ENCODE measurements around the gene GPRIN3. TPM values are rescaled to one million over a fixed set of nuclear protein-coding genes. Genes with fewer than 3 reads are reported as not detected.

The GPRIN3 gene
- total RNA-seq, 1 experiment from 2014 or later: 0.39 TPM

GRCh38 chr4:89283226-89284009 is 24.2 kb downstream of the GPRIN3 start:
- Histone ChIP-seq H3K9ac (ENCODE audit: low read length) (no peak overlapping the region), H3K4me3 (replicated peaks in 1 of 2; ENCODE audit: low read depth in 1 of 2, low read length in 2 of 2) (no peak overlapping the region), H4K20me1 (ENCODE audit: insufficient read depth) (no peaks in the 10 kb centered on the region), H3K27ac (ENCODE audit: low read depth, low read length) (no peak overlapping the region), H3K36me3 (ENCODE audit: control insufficient read depth in 1 of 2, insufficient read depth in 2 of 2, low read length in 2 of 2) (no peaks in the 10 kb centered on the region), H3K4me1 (ENCODE audit: control insufficient read depth in 1 of 2, insufficient read depth in 2 of 2, low read length in 2 of 2) (peaks cover 0 to 6% of the 10 kb centered on the region in 2 experiments; a peak in 2 of 4 replicates), H3K9me3 (ENCODE audit: control insufficient read depth in 1 of 2, insufficient read depth in 1 of 2, low read depth in 1 of 2, low read length in 2 of 2) (no peaks in the 10 kb centered on the region), H3K4me2 (ENCODE audit: low read length) (no peak overlapping the region), H3K27me3 (ENCODE audit: insufficient read depth, low read length) (no peaks in the 10 kb centered on the region), H3K79me2 (ENCODE audit: insufficient read depth, low read length) (no peaks in the 10 kb centered on the region), H2AFZ (ENCODE audit: low read depth, low read length, poor library complexity, severe bottlenecking) (no peak overlapping the region), H3K9me2 (ENCODE audit: insufficient read depth) (no peaks in the 10 kb centered on the region)
- ChIA-PET RAD21 (ENCODE audit: low non-redundant PET in 1 of 2, low total read pairs in 2 of 2, uncharacterized antibody in 2 of 2, unreplicated experiment in 2 of 2) (no interaction called here), CTCF (no interaction called here), POLR2A (no interaction called here)
- no TSS peak for BruUV-seq (replicated peaks)
- TF ChIP-seq FOSL1 (IDR thresholded peaks at IDR 0.05; ENCODE audit: low read depth): 0 out of 2 replicates have a peak, but pooled peaks have one; percentile 11
- no peak for TF ChIP-seq SIN3A (IDR thresholded peaks at IDR 0.05; ENCODE audit: low read depth)
- TF ChIP-seq SP1 (IDR thresholded peaks at IDR 0.05; ENCODE audit: low read depth): no peak
- TF ChIP-seq CEBPB (IDR thresholded peaks at IDR 0.05; ENCODE audit: low read depth): peak; percentile 73
- intact Hi-C loops (cut with micrococcal nuclease): no loop called here
- no peak for ATAC-seq
- DNase-seq (ENCODE audit: low read depth, low spot score): no peak

DNA sequence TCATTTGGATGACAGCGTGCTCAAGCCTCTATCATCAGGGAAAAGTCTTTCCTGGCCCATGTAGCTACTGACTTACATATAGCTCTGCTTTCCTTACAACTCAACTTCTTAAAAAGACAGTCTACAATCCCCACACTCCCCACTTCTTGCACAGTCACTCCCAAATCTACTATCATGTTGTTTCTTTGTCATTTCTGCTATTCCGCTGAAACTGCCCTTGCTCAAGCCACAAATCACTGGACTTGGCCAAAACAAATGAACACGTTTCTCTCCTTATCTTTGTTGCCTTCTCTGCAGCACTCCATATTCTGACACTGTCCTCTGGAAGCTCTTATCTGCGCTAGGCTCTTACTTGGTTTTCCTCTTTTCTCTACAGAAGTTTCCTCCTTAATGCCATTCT is 28.2 kb downstream of the GPRIN3 start:
- no peak for TF ChIP-seq JUND (IDR thresholded peaks at IDR 0.05)
- no peak for TF ChIP-seq FOSL1 (IDR thresholded peaks at IDR 0.05; ENCODE audit: low read depth)
- no peak for TF ChIP-seq ELF1 (IDR thresholded peaks at IDR 0.05; ENCODE audit: borderline replicate concordance, low read depth)
- TF ChIP-seq, protein P1, sequence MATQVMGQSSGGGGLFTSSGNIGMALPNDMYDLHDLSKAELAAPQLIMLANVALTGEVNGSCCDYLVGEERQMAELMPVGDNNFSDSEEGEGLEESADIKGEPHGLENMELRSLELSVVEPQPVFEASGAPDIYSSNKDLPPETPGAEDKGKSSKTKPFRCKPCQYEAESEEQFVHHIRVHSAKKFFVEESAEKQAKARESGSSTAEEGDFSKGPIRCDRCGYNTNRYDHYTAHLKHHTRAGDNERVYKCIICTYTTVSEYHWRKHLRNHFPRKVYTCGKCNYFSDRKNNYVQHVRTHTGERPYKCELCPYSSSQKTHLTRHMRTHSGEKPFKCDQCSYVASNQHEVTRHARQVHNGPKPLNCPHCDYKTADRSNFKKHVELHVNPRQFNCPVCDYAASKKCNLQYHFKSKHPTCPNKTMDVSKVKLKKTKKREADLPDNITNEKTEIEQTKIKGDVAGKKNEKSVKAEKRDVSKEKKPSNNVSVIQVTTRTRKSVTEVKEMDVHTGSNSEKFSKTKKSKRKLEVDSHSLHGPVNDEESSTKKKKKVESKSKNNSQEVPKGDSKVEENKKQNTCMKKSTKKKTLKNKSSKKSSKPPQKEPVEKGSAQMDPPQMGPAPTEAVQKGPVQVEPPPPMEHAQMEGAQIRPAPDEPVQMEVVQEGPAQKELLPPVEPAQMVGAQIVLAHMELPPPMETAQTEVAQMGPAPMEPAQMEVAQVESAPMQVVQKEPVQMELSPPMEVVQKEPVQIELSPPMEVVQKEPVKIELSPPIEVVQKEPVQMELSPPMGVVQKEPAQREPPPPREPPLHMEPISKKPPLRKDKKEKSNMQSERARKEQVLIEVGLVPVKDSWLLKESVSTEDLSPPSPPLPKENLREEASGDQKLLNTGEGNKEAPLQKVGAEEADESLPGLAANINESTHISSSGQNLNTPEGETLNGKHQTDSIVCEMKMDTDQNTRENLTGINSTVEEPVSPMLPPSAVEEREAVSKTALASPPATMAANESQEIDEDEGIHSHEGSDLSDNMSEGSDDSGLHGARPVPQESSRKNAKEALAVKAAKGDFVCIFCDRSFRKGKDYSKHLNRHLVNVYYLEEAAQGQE (IDR thresholded peaks at IDR 0.05; ENCODE audit: low read depth): no peak
- no peak for TF ChIP-seq POLR2A (IDR thresholded peaks at IDR 0.05; ENCODE audit: borderline replicate concordance, extremely low read depth, insufficient read depth, insufficient read length)
- TF ChIP-seq MAX (IDR thresholded peaks at IDR 0.05): no peak
- no peak for TF ChIP-seq POLR2AphosphoS5 (IDR thresholded peaks at IDR 0.05; ENCODE audit: low read depth, low read length)
- TF ChIP-seq, protein P2, sequence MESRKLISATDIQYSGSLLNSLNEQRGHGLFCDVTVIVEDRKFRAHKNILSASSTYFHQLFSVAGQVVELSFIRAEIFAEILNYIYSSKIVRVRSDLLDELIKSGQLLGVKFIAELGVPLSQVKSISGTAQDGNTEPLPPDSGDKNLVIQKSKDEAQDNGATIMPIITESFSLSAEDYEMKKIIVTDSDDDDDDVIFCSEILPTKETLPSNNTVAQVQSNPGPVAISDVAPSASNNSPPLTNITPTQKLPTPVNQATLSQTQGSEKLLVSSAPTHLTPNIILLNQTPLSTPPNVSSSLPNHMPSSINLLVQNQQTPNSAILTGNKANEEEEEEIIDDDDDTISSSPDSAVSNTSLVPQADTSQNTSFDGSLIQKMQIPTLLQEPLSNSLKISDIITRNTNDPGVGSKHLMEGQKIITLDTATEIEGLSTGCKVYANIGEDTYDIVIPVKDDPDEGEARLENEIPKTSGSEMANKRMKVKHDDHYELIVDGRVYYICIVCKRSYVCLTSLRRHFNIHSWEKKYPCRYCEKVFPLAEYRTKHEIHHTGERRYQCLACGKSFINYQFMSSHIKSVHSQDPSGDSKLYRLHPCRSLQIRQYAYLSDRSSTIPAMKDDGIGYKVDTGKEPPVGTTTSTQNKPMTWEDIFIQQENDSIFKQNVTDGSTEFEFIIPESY (IDR thresholded peaks at IDR 0.05; ENCODE audit: extremely low read depth, insufficient replicate concordance, low read length): no peak
- TF ChIP-seq EZH2phosphoT487 (IDR thresholded peaks at IDR 0.05; ENCODE audit: borderline replicate concordance): no peak
- DNase-seq (ENCODE audit: low read depth, low spot score) (no peak), ATAC-seq (no peak)
- no peaks in the 10 kb centered on the region for H3K9me2 ChIP-seq (ENCODE audit: insufficient read depth)
- H3K27me3 ChIP-seq (ENCODE audit: insufficient read depth, low read length): no peaks in the 10 kb centered on the region
- H3K4me2 ChIP-seq (ENCODE audit: low read length): no peak overlapping the region
- H3K4me3 ChIP-seq (replicated peaks in 1 of 2; ENCODE audit: low read depth in 1 of 2, low read length in 2 of 2): no peak overlapping the region
- peaks cover 0 to under 1% of the 10 kb centered on the region in 2 experiments; a peak in 1 of 4 replicates for H3K4me1 ChIP-seq (ENCODE audit: control insufficient read depth in 1 of 2, insufficient read depth in 2 of 2, low read length in 2 of 2)
- H3K9me3 ChIP-seq (ENCODE audit: control insufficient read depth in 1 of 2, insufficient read depth in 1 of 2, low read depth in 1 of 2, low read length in 2 of 2): no peaks in the 10 kb centered on the region
- CTCF ChIA-PET: no interaction called here
- H4K20me1 ChIP-seq (ENCODE audit: insufficient read depth): no peaks in the 10 kb centered on the region
- POLR2A ChIA-PET: no interaction called here
- H2AFZ ChIP-seq (ENCODE audit: low read depth, low read length, poor library complexity, severe bottlenecking): no peak overlapping the region
- intact Hi-C loops (cut with micrococcal nuclease): no loop called here
- RAD21 ChIA-PET (ENCODE audit: low non-redundant PET in 1 of 2, low total read pairs in 2 of 2, uncharacterized antibody in 2 of 2, unreplicated experiment in 2 of 2): no interaction called here
- H3K36me3 ChIP-seq (ENCODE audit: control insufficient read depth in 1 of 2, insufficient read depth in 2 of 2, low read length in 2 of 2): no peaks in the 10 kb centered on the region
- no peaks in the 10 kb centered on the region for H3K79me2 ChIP-seq (ENCODE audit: insufficient read depth, low read length)
- no TSS peak for BruUV-seq (replicated peaks)
- H3K9ac ChIP-seq (ENCODE audit: low read length): no peak overlapping the region
- no peak overlapping the region for H3K27ac ChIP-seq (ENCODE audit: low read depth, low read length)

Data from HCT116 (cell line).